ENCODE data around the gene MED17. TPM values are rescaled to one million over a fixed set of nuclear protein-coding genes. Genes with fewer than 3 reads are reported as not detected.
"Not testable (repeated sequence)": the region's sequence is repeated elsewhere in the genome, so short reads cannot be mapped to it uniquely, and the experiment has no call there.

The MED17 gene
- total and polyA plus RNA-seq, 9 donors: 24.9 to 38.3 (median 32.0) TPM

- no peaks in the 10 kb centered on the region for H3K9me3 ChIP-seq
- H3K4me3 ChIP-seq: no peak overlapping the region
- no peaks in the 10 kb centered on the region for H3K27me3 ChIP-seq
- no peaks in the 10 kb centered on the region for H3K36me3 ChIP-seq
- no peak for DNase-seq
- WGBS, 3 donors: 84 to 86% (median 85%) methylated on average over 3 of the region's 3 CpGs
- no peak for TF ChIP-seq POLR2A (IDR thresholded peaks at IDR 0.05)
- TF ChIP-seq, protein P1, sequence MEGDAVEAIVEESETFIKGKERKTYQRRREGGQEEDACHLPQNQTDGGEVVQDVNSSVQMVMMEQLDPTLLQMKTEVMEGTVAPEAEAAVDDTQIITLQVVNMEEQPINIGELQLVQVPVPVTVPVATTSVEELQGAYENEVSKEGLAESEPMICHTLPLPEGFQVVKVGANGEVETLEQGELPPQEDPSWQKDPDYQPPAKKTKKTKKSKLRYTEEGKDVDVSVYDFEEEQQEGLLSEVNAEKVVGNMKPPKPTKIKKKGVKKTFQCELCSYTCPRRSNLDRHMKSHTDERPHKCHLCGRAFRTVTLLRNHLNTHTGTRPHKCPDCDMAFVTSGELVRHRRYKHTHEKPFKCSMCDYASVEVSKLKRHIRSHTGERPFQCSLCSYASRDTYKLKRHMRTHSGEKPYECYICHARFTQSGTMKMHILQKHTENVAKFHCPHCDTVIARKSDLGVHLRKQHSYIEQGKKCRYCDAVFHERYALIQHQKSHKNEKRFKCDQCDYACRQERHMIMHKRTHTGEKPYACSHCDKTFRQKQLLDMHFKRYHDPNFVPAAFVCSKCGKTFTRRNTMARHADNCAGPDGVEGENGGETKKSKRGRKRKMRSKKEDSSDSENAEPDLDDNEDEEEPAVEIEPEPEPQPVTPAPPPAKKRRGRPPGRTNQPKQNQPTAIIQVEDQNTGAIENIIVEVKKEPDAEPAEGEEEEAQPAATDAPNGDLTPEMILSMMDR (IDR thresholded peaks at IDR 0.05): no peak
- TF ChIP-seq EP300 (IDR thresholded peaks at IDR 0.05): no peak
- intact Hi-C loops (cut with DNase I): no loop called here
- H3K4me1 ChIP-seq (ENCODE audit: insufficient read depth): no peaks in the 10 kb centered on the region
- H3K27ac ChIP-seq: no peak overlapping the region
Observed at GRCh38 chr11:93757301-93757700, 26.8 kb upstream of the MED17 start.

DNA sequence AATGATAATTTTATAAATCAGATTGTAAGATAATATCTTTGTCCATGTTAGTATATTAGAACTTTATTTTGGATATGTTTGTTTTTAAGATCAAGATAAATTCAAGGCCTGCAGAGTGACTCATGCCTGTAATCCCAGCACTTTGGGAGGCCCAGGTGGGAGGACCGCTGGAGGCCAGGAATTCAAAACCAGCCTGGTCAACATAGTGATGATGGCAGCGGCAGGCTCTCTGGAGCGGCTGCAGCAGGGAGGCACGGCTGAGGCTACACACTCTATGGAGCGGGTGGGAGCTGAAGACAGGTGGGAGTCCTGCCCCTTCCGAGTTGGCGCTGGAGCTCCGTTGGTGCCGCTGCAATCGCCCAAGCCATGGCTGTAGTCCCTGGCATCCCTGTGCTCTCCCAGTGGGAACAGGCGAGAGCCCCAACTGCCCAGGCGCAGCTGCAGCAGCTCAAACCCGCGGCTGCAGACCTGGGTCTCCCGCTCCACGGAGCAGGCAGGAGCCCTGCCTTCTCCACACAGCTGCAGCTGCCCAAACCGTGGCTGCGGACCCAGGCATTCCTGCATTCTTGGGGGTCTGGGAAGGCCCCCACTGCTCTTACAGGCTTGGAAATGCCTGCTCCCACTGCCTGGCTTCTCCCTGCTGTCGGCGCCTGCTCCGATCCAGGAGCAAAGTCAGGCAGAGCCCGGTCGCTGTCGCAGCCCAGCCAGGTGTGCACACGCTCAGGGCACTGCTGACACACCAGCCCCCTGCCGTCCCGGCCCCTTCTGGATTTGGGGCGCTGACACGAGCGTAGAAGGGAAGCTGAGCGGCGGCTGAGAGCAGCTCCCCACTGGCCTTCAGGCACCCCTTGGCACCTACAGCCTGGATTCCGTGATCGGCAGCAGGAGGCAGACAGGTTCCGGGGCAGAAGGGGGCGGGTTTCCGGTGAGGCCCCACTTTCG is 25.9 kb upstream of the MED17 start:
- no peak for DNase-seq
- H3K27ac ChIP-seq: no peak overlapping the region
- H3K4me3 ChIP-seq: no peak overlapping the region
- no peaks in the 10 kb centered on the region for H3K4me1 ChIP-seq (ENCODE audit: insufficient read depth)
- H3K9me3 ChIP-seq: no peaks in the 10 kb centered on the region
- intact Hi-C loops (cut with DNase I): no loop called here
- no peaks in the 10 kb centered on the region for H3K36me3 ChIP-seq
- no peaks in the 10 kb centered on the region for H3K27me3 ChIP-seq
- 96 to 97% (median 96%) methylated on average over 37 to 38 of the region's 38 CpGs for WGBS, 3 donors
- TF ChIP-seq EP300 (IDR thresholded peaks at IDR 0.05): no peak
- TF ChIP-seq, protein P1 (IDR thresholded peaks at IDR 0.05): no peak
- no peak for TF ChIP-seq POLR2A (IDR thresholded peaks at IDR 0.05)

GRCh38 chr11:93759123-93759522 is 25.0 kb upstream of the MED17 start:
- 86 to 92% (median 88%) methylated on average over 4 of the region's 4 CpGs for WGBS, 3 donors
- H3K36me3 ChIP-seq; DNase-seq; H3K9me3 ChIP-seq; intact Hi-C loops (cut with DNase I); H3K27me3 ChIP-seq; H3K27ac ChIP-seq; H3K4me3 ChIP-seq; H3K4me1 ChIP-seq (ENCODE audit: insufficient read depth): not testable (repeated sequence)

- no peaks in the 10 kb centered on the region for H3K27me3 ChIP-seq
- intact Hi-C loops (cut with DNase I): no loop called here
- no peak overlapping the region for H3K27ac ChIP-seq
- TF ChIP-seq, protein P1 (IDR thresholded peaks at IDR 0.05): no peak
- TF ChIP-seq POLR2A (IDR thresholded peaks at IDR 0.05): no peak
- TF ChIP-seq EP300 (IDR thresholded peaks at IDR 0.05): no peak
- H3K9me3 ChIP-seq: no peaks in the 10 kb centered on the region
- no peak overlapping the region for H3K4me3 ChIP-seq
- no peak for DNase-seq
- WGBS, 3 donors: 92 to 98% (median 97%) methylated on average over 1 of the region's 1 CpG
- H3K4me1 ChIP-seq (ENCODE audit: insufficient read depth): no peaks in the 10 kb centered on the region
- no peaks in the 10 kb centered on the region for H3K36me3 ChIP-seq
Observed at GRCh38 chr11:93761910-93762309, 22.2 kb upstream of the MED17 start.

DNA sequence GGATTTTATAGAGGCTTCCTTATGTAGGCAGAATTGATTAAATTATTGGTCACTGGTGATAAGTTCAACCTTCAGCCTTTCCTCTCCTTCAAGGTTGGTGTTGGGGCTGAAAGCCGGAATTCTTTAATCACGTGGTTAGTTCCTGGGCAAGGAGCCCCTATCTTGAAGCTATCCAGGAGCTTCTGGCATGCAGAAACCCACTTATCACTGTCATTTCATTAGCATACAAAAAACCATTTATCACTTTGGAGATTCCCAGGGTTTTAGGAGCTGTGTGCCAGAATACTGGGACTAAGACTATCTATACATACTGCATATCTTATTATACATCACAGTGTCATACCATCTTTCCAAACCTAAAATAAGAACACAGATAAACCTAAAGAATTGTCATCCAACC is 18.5 kb upstream of the MED17 start:
- no peak for DNase-seq
- no peaks in the 10 kb centered on the region for H3K9me3 ChIP-seq
- intact Hi-C loops (cut with DNase I): no loop called here
- H3K36me3 ChIP-seq: no peaks in the 10 kb centered on the region
- H3K27me3 ChIP-seq: no peaks in the 10 kb centered on the region
- no peak overlapping the region for H3K27ac ChIP-seq
- TF ChIP-seq, protein P1 (IDR thresholded peaks at IDR 0.05): no peak
- TF ChIP-seq POLR2A (IDR thresholded peaks at IDR 0.05) (no peak), EP300 (IDR thresholded peaks at IDR 0.05) (no peak)
- no peak overlapping the region for H3K4me3 ChIP-seq
- no peaks in the 10 kb centered on the region for H3K4me1 ChIP-seq (ENCODE audit: insufficient read depth)
- 27 to 36% (median 34%) methylated on average over 2 of the region's 2 CpGs for WGBS, 3 donors
